HUES48 (cell line): ENCODE results near the gene AGPAT3.
"Not testable (repeated sequence)": the region's sequence is repeated elsewhere in the genome, so short reads cannot be mapped to it uniquely, and the experiment has no call there.

Experiments used
- H3K27ac ChIP-seq: one replicate; pipeline ENCODE4 v1.7.0; 2013; ENCODE audit warnings: low read depth, low read length, inconsistent platforms
- H3K27me3 ChIP-seq: 2 replicates; pipeline ENCODE4 v1.6.1; 2013; ENCODE audit warnings: mild to moderate bottlenecking, low read length; ENCODE audit not compliant: control insufficient read depth, insufficient read depth
- H3K36me3 ChIP-seq: 2 replicates; pipeline ENCODE4 v1.6.1; 2013; ENCODE audit warnings: low read length; ENCODE audit not compliant: control insufficient read depth, insufficient read depth
- H3K4me1 ChIP-seq: 2 replicates; pipeline ENCODE4 v1.6.1; 2013; ENCODE audit warnings: mild to moderate bottlenecking, low read length; ENCODE audit not compliant: control insufficient read depth, insufficient read depth
- H3K4me3 ChIP-seq: 2 replicates; pipeline ENCODE4 v1.5.1; 2013; ENCODE audit warnings: mild to moderate bottlenecking, low read depth, low read length
- H3K9ac ChIP-seq: 2 replicates; pipeline ENCODE4 v1.6.1; 2013; ENCODE audit warnings: mild to moderate bottlenecking, low read depth, low read length, moderate library complexity
- H3K9me3 ChIP-seq: 2 replicates; pipeline ENCODE4 v1.6.1; 2013; ENCODE audit warnings: low read length; ENCODE audit not compliant: control insufficient read depth, insufficient read depth

The AGPAT3 gene

GRCh38 chr21:43835861-43836260 lies 29.2 kb upstream of the AGPAT3 start:
- Histone ChIP-seq H3K9ac (no peak overlapping the region), H3K4me1 (no peaks in the 10 kb centered on the region), H3K36me3 (no peaks in the 10 kb centered on the region), H3K9me3 (no peaks in the 10 kb centered on the region), H3K27me3 (no peaks in the 10 kb centered on the region), H3K27ac (no peak overlapping the region), H3K4me3 (no peak overlapping the region)

DNA sequence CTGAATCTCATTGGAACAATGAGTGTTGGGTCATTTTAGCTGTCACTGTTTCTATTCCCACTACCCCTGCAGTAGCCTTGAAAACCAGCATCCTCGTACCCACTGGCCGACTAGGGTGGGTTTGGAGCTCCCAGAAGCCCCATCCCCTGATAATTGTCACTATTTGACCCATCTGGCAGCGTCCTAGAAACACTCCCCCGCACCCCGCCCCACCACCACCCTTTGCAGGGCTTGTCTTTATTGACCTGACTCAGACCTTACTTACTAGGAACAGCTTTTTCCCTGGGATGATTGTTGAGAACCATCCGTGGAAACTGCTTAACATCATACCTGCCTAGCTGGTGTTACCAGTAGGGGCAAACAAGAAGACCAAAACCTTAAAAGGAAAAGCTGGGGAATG lies 28.4 kb upstream of the AGPAT3 start:
- Histone ChIP-seq H3K4me1 (no peaks in the 10 kb centered on the region), H3K27me3 (no peaks in the 10 kb centered on the region), H3K27ac (no peak overlapping the region), H3K4me3 (no peak overlapping the region), H3K9me3 (no peaks in the 10 kb centered on the region), H3K9ac (no peak overlapping the region), H3K36me3 (no peaks in the 10 kb centered on the region)

GRCh38 chr21:43840259-43840658 lies 24.8 kb upstream of the AGPAT3 start:
- no peaks in the 10 kb centered on the region for H3K27me3 ChIP-seq
- H3K36me3 ChIP-seq: no peaks in the 10 kb centered on the region
- no peak overlapping the region for H3K9ac ChIP-seq
- H3K27ac ChIP-seq: no peak overlapping the region
- no peak overlapping the region for H3K4me3 ChIP-seq
- H3K4me1 ChIP-seq: no peaks in the 10 kb centered on the region
- H3K9me3 ChIP-seq: no peaks in the 10 kb centered on the region

DNA sequence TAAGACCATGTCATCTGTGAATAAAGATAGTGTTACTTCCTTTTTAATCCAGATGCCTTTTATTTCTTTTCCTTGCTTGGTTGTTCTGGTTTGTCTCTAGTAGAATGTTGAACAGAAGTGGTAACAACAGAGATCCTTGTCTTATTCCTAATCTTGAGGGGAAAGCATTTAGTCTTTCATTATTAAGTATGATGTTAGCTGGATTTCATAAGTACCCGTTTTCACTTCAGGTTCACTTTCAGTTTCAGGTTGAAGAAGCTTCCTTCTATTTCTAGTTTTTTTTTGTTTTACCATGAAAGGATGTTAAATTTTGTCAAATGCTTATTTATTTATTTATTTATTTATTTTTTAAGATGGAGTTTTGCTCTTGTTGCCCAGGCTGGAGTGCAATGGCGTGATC lies 22.3 kb upstream of the AGPAT3 start:
- no peaks in the 10 kb centered on the region for H3K27me3 ChIP-seq
- no peak overlapping the region for H3K4me3 ChIP-seq
- no peaks in the 10 kb centered on the region for H3K36me3 ChIP-seq
- no peak overlapping the region for H3K27ac ChIP-seq
- no peaks in the 10 kb centered on the region for H3K9me3 ChIP-seq
- H3K4me1 ChIP-seq: no peaks in the 10 kb centered on the region
- H3K9ac ChIP-seq: no peak overlapping the region

GRCh38 chr21:43844906-43845305 lies 20.1 kb upstream of the AGPAT3 start:
- not testable (repeated sequence) for H3K9ac ChIP-seq, H3K4me1 ChIP-seq, H3K36me3 ChIP-seq, H3K27ac ChIP-seq, H3K4me3 ChIP-seq, H3K9me3 ChIP-seq, H3K27me3 ChIP-seq

DNA sequence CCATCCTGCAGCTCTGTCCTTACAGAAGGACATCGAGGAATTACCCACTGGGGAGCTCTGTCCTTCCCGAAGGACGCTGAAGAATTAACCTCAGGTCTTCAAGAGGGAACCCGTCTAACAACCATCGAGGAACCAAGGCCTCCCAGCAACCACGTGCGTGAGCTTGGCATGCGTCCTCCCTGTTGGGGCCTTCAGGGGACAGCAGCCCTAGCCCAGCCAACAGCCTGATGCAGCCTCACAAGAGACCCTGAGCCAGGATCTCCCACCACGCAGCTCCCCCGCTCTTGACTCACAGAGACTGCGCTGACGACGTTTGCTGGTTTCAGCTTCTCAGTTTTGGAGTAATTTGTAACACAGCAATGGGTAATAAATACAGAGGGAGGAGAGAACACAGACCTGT lies 19.6 kb upstream of the AGPAT3 start:
- no peaks in the 10 kb centered on the region for H3K4me1 ChIP-seq
- H3K4me3 ChIP-seq: no peak overlapping the region
- no peaks in the 10 kb centered on the region for H3K36me3 ChIP-seq
- no peaks in the 10 kb centered on the region for H3K9me3 ChIP-seq
- no peaks in the 10 kb centered on the region for H3K27me3 ChIP-seq
- H3K9ac ChIP-seq: no peak overlapping the region
- H3K27ac ChIP-seq: no peak overlapping the region

GRCh38 chr21:43846430-43846829 lies 18.6 kb upstream of the AGPAT3 start:
- Histone ChIP-seq H3K9ac (no peak overlapping the region), H3K9me3 (no peaks in the 10 kb centered on the region), H3K4me3 (no peak overlapping the region), H3K4me1 (no peaks in the 10 kb centered on the region), H3K27me3 (no peaks in the 10 kb centered on the region), H3K27ac (no peak overlapping the region), H3K36me3 (no peaks in the 10 kb centered on the region)

GRCh38 chr21:43847301-43847700 lies 17.7 kb upstream of the AGPAT3 start:
- no peak overlapping the region for H3K4me3 ChIP-seq
- no peaks in the 10 kb centered on the region for H3K4me1 ChIP-seq
- no peaks in the 10 kb centered on the region for H3K9me3 ChIP-seq
- H3K27ac ChIP-seq: no peak overlapping the region
- no peaks in the 10 kb centered on the region for H3K27me3 ChIP-seq
- H3K36me3 ChIP-seq: no peaks in the 10 kb centered on the region
- no peak overlapping the region for H3K9ac ChIP-seq

DNA sequence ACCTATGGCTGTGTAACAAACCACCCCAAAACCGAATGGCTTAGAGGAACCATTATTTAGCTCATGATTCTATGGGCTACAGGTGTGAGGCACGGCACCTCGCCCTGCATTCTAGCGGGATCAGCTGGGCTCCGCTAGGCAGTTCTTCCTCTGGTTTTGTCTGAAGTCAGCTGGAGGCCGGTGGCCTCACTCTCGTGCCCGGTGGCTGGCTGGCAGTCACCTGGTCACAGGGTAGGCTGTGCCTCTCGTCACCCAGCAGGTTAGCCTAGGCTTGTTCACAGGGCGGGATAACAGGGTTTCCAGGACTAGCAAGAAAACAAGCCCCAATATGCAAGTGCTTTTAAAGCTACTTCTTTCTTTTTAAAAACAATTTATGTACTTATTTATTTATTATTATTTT lies 16.3 kb upstream of the AGPAT3 start:
- Histone ChIP-seq H3K9me3 (no peaks in the 10 kb centered on the region), H3K4me1 (no peaks in the 10 kb centered on the region)

GRCh38 chr21:43849532-43850299 lies 15.3 kb upstream of the AGPAT3 start:
- Histone ChIP-seq H3K27me3 (no peaks in the 10 kb centered on the region), H3K4me1 (no peaks in the 10 kb centered on the region), H3K9me3 (no peaks in the 10 kb centered on the region), H3K9ac (no peak overlapping the region), H3K36me3 (no peaks in the 10 kb centered on the region), H3K27ac (no peak overlapping the region), H3K4me3 (no peak overlapping the region)

More for the DNA sequence above, 16.3 kb upstream of the AGPAT3 start:
- Histone ChIP-seq H3K4me3 (no peak overlapping the region), H3K9ac (no peak overlapping the region), H3K27ac (no peak overlapping the region), H3K27me3 (no peaks in the 10 kb centered on the region), H3K36me3 (no peaks in the 10 kb centered on the region)

DNA sequence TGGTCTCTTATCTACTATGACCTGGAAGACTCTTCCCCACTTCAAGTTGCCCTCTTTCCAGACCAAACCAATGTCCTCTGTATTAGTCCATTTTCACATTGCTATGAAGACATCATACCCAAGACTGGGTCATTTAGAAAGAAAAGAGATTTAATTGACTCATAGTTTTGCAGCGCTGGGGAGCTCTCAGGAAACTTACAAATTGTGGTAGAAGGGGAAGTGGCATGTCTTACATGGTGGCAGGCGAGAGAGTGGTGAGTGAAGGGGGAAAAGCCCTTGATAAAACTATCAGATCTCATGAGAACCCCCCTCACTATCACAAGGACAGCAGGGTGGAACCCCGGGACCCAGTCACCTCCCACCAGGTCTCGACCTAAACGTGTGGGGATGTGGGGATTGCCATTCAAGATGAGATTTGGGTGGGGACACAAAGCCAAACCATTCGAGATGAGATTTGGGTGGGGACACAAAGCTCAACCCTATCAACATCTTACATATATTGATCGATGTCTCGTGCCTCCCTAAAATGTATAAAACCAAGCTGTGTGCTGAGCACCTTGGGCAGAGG lies 14.2 kb upstream of the AGPAT3 start:
- Histone ChIP-seq H3K27me3 (no peaks in the 10 kb centered on the region), H3K9me3 (no peaks in the 10 kb centered on the region), H3K9ac (no peak overlapping the region), H3K4me1 (no peaks in the 10 kb centered on the region), H3K4me3 (no peak overlapping the region), H3K36me3 (no peaks in the 10 kb centered on the region), H3K27ac (no peak overlapping the region)
